Measurements from ENCODE around the gene NOTCH1.

DNA sequence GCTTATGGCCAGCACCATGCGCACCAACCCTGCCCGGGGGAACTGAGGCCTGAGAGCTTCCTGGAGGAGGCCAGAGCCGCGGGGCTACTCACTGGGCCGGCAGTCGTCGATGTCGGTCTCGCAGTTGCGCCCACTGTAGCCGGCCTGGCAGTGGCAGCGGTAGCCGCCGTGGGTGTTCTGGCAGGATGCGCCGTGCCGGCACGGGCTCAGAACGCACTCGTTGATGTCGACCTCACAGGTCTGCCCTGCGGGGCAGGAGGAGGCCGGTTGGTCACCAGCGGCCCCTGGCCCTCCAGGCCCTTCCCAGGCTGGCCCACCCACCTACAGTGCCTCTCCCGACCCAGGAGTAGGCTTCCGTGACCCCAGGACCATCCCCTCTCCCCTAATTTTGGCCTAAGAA, 35.3 kb downstream of the NOTCH1 start:
- TF ChIP-seq, protein P1, sequence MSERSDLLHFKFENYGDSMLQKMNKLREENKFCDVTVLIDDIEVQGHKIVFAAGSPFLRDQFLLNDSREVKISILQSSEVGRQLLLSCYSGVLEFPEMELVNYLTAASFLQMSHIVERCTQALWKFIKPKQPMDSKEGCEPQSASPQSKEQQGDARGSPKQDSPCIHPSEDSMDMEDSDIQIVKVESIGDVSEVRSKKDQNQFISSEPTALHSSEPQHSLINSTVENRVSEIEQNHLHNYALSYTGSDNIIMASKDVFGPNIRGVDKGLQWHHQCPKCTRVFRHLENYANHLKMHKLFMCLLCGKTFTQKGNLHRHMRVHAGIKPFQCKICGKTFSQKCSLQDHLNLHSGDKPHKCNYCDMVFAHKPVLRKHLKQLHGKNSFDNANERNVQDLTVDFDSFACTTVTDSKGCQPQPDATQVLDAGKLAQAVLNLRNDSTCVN (tag by site-specific recombination; optimal IDR thresholded peaks at IDR 0.05), result no peak
- TF ChIP-seq, protein P2, sequence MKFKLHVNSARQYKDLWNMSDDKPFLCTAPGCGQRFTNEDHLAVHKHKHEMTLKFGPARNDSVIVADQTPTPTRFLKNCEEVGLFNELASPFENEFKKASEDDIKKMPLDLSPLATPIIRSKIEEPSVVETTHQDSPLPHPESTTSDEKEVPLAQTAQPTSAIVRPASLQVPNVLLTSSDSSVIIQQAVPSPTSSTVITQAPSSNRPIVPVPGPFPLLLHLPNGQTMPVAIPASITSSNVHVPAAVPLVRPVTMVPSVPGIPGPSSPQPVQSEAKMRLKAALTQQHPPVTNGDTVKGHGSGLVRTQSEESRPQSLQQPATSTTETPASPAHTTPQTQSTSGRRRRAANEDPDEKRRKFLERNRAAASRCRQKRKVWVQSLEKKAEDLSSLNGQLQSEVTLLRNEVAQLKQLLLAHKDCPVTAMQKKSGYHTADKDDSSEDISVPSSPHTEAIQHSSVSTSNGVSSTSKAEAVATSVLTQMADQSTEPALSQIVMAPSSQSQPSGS (tag by site-specific recombination; IDR thresholded peaks at IDR 0.05; ENCODE audit: low read depth), result no peak
- TF ChIP-seq, protein P3, sequence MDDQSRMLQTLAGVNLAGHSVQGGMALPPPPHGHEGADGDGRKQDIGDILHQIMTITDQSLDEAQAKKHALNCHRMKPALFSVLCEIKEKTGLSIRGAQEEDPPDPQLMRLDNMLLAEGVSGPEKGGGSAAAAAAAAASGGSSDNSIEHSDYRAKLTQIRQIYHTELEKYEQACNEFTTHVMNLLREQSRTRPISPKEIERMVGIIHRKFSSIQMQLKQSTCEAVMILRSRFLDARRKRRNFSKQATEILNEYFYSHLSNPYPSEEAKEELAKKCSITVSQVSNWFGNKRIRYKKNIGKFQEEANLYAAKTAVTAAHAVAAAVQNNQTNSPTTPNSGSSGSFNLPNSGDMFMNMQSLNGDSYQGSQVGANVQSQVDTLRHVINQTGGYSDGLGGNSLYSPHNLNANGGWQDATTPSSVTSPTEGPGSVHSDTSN (CRISPR knock-in tag; IDR thresholded peaks at IDR 0.05), result no peak
- TF ChIP-seq ZNF510 (tag by site-specific recombination; IDR thresholded peaks at IDR 0.05; ENCODE audit: insufficient replicate concordance) (no peak), YY1 (tag by site-specific recombination; IDR thresholded peaks at IDR 0.05) (no peak), ZFP37 (tag by site-specific recombination; IDR thresholded peaks at IDR 0.05) (no peak), SCRT1 (tag by site-specific recombination; IDR thresholded peaks at IDR 0.05; ENCODE audit: borderline replicate concordance) (no peak), ZNF350 (tag by site-specific recombination; IDR thresholded peaks at IDR 0.05) (no peak), TCF7L2 (IDR thresholded peaks at IDR 0.05; ENCODE audit: borderline replicate concordance, low read depth, low read length) (no peak), ZNF792 (tag by site-specific recombination; IDR thresholded peaks at IDR 0.05) (no peak)
- TF ChIP-seq, protein P4, sequence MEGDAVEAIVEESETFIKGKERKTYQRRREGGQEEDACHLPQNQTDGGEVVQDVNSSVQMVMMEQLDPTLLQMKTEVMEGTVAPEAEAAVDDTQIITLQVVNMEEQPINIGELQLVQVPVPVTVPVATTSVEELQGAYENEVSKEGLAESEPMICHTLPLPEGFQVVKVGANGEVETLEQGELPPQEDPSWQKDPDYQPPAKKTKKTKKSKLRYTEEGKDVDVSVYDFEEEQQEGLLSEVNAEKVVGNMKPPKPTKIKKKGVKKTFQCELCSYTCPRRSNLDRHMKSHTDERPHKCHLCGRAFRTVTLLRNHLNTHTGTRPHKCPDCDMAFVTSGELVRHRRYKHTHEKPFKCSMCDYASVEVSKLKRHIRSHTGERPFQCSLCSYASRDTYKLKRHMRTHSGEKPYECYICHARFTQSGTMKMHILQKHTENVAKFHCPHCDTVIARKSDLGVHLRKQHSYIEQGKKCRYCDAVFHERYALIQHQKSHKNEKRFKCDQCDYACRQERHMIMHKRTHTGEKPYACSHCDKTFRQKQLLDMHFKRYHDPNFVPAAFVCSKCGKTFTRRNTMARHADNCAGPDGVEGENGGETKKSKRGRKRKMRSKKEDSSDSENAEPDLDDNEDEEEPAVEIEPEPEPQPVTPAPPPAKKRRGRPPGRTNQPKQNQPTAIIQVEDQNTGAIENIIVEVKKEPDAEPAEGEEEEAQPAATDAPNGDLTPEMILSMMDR (tag by site-specific recombination; IDR thresholded peaks at IDR 0.05), result no peak
- TF ChIP-seq, protein P5, sequence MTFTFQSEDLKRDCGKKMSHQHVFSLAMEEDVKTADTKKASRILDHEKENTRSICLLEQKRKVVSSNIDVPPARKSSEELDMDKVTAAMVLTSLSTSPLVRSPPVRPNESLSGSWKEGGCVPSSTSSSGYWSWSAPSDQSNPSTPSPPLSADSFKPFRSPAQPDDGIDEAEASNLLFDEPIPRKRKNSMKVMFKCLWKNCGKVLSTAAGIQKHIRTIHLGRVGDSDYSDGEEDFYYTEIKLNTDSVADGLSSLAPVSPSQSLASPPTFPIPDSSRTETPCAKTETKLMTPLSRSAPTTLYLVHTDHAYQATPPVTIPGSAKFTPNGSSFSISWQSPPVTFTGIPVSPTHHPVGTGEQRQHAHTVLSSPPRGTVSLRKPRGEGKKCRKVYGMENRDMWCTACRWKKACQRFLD (tag by site-specific recombination; IDR thresholded peaks at IDR 0.05), result no peak
